ENCODE measurements around the gene OXCT1. TPM values are rescaled to one million over a fixed set of nuclear protein-coding genes. Genes with fewer than 3 reads are reported as not detected.

Gene OXCT1
- total and polyA plus RNA-seq, 9 of the 15 experiments (the other 6 are each of a cell fraction or from before 2014, with no cell fraction given) = 24.7 to 61.2 (median 41.9) TPM

DNA sequence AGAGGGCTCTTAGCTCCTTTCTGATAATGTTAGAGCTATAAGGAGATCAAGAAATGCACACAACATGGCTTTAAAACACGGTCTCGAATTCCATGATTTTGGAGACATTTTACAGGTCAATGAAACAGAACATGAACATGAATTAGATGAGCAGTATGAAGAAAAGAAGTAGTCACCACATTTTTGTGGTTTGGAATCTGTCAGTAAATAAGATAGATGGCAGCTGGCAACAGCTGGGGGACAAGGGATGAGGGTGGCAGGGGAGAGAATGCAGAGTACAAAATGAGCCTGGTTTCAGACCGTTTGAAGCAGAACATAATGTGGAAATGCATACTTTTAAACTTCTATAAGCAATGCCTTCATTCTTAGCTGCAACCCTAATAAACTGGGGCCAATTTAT, 107.1 kb downstream of the OXCT1 start:
- Histone ChIP-seq H3K79me2 (ENCODE audit: control insufficient read depth, insufficient read depth, low read length) (no peaks in the 10 kb centered on the region), H3K4me2 (ENCODE audit: insufficient read depth, low read length) (no peak overlapping the region), H3K9me3 (replicated peaks; ENCODE audit: control insufficient read depth, insufficient read depth, low read depth, low read length) (no peaks in the 10 kb centered on the region), H3K4me1 (replicated peaks in 1 of 2; ENCODE audit: control insufficient read depth in 2 of 2, insufficient read depth in 2 of 2, low read length in 2 of 2) (no peaks in the 10 kb centered on the region), H3K27ac (ENCODE audit: extremely low read depth, low read depth, low read length) (no peak overlapping the region), H3K9me1 (ENCODE audit: control insufficient read depth, insufficient read depth, low read length) (no peaks in the 10 kb centered on the region), H2AFZ (ENCODE audit: low read depth, low read length) (no peak overlapping the region), H4K20me1 (replicated peaks; ENCODE audit: control insufficient read depth, insufficient read depth, low read length) (no peaks in the 10 kb centered on the region), H3K9ac (ENCODE audit: insufficient read depth in 1 of 2, low read depth in 2 of 2, low read length in 2 of 2) (no peak overlapping the region), H3K27me3 (ENCODE audit: control insufficient read depth in 2 of 2, insufficient read depth in 2 of 2, low read length in 2 of 2) (no peaks in the 10 kb centered on the region), H3K36me3 (ENCODE audit: control insufficient read depth, insufficient read depth, low read length) (peaks cover 19% of the 10 kb centered on the region; the same call in 2 of the 3 replicates), H3K4me3 (no peak overlapping the region)
- DNase-seq (ENCODE audit: extremely low read depth in 1 of 4, low spot score in 3 of 4) (no peak), ATAC-seq (no peak), FAIRE-seq (no peak)
- POLR2A ChIA-PET = interaction anchor here (0.7 kb wide), 1 partner anchor 887 kb away, joined by 3 read pairs; no protein-coding TSS in a partner anchor
- in situ Hi-C loops (cut with MboI) (no loop called here), intact Hi-C loops (cut with micrococcal nuclease) (no loop called here)
- WGBS (ENCODE audit: insufficient coverage, low coverage, missing lambda C conversion rate) = 25% methylated on average over 3 of the region's 3 CpGs
- CTCF ChIA-PET (ENCODE audit: low intra/inter-chr PET ratio) = no interaction called here
- TF ChIP-seq ETS2 (tag; IDR thresholded peaks at IDR 0.05; ENCODE audit: borderline replicate concordance, poor library complexity, severe bottlenecking) = no peak
- TF ChIP-seq, protein P1, sequence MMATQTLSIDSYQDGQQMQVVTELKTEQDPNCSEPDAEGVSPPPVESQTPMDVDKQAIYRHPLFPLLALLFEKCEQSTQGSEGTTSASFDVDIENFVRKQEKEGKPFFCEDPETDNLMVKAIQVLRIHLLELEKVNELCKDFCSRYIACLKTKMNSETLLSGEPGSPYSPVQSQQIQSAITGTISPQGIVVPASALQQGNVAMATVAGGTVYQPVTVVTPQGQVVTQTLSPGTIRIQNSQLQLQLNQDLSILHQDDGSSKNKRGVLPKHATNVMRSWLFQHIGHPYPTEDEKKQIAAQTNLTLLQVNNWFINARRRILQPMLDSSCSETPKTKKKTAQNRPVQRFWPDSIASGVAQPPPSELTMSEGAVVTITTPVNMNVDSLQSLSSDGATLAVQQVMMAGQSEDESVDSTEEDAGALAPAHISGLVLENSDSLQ (IDR thresholded peaks at IDR 0.05) = peak; percentile 20; the same call in 1 of the 2 replicates
- TF ChIP-seq, protein P2, sequence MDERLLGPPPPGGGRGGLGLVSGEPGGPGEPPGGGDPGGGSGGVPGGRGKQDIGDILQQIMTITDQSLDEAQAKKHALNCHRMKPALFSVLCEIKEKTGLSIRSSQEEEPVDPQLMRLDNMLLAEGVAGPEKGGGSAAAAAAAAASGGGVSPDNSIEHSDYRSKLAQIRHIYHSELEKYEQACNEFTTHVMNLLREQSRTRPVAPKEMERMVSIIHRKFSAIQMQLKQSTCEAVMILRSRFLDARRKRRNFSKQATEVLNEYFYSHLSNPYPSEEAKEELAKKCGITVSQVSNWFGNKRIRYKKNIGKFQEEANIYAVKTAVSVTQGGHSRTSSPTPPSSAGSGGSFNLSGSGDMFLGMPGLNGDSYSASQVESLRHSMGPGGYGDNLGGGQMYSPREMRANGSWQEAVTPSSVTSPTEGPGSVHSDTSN (CRISPR knock-in tag; IDR thresholded peaks at IDR 0.05; ENCODE audit: low read depth) = no peak
- TF ChIP-seq, protein P2 (tag; conservative IDR thresholded peaks at IDR 0.05; ENCODE audit: low read depth) = 0 out of 2 replicates have a peak, but pooled peaks have one; percentile 9
- TF ChIP-seq MEIS2 (IDR thresholded peaks at IDR 0.05; ENCODE audit: partially characterized antibody) = peak; percentile 55
- no TSS peak for BruUV-seq (replicated peaks)

Measured in K562 (cell line).